GM12878 (cell line): Measurements from ENCODE around the gene ANO8. TPM values are rescaled to one million over a fixed set of nuclear protein-coding genes. Genes with fewer than 3 reads are reported as not detected.

Source experiments
- ATAC-seq: fragments of 200-7000 bp; cut with Tn5 transposase; 3 replicates; pipeline ENCODE4 v1.9.1; 2020; ENCODE audit warnings: mild to moderate bottlenecking, moderate library complexity
- BruUV-seq: library from RNA; stranded (reverse); fragments of 400-500 nt; replicated peaks from 2 replicates; lab custom pipeline; 2021; lab: Mats Ljungman, UMichigan
- CTCF ChIA-PET: fragments of 300-600 bp; sonication (Branson Sonifier 250); formaldehyde crosslinking; extraction: SDS; loops from one replicate; lab custom pipeline; 2021; ENCODE audit warnings: inconsistent platforms; lab: Yijun Ruan, JAX
- POLR2A ChIA-PET: fragments of 350-600 bp; formaldehyde crosslinking; extraction: SDS; loops from one replicate; lab custom pipeline; 2021; ENCODE audit warnings: inconsistent platforms; lab: Charles Lee
- RAD21 ChIA-PET: fragments of 300-600 bp; sonication (Branson Sonifier 250); formaldehyde crosslinking; loops from one replicate; lab custom pipeline; 2023; ENCODE audit warnings: antibody characterized with exemption; ENCODE audit not compliant: unreplicated experiment; lab: Charles Lee
- SMC1A ChIA-PET: fragments of 300-600 bp; sonication (Branson Sonifier 250); formaldehyde crosslinking; loops from one replicate; lab custom pipeline; 2023; ENCODE audit not compliant: unreplicated experiment, uncharacterized antibody; lab: Charles Lee
- DNase-seq: peaks from one replicate; pipeline ENCODE4 v3.0.0-alpha.2; 2011; ENCODE audit warnings: low read depth, low spot score
- FAIRE-seq: peaks from 3 replicates; lab custom pipeline; 2011; peaks lifted over from hg19 to GRCh38; lab: Jason Lieb, UNC
- H2AFZ ChIP-seq: 2 replicates; pipeline ENCODE4 v1.6.0; 2011; ENCODE audit warnings: low read depth, low read length, control low read depth; ENCODE audit not compliant: control insufficient read depth
- H3K27ac ChIP-seq: 2 replicates; pipeline ENCODE4 v1.5.1; 2011; ENCODE audit warnings: control low read depth; ENCODE audit not compliant: control insufficient read depth, insufficient read depth
- H3K27me3 ChIP-seq, 2 experiments: replicated peaks in 1 of 2; 2 replicates each; pipeline versions ENCODE4 v1.6.0 to v1.6.1; 2011; ENCODE audit warnings: low read length in 1 of 2; ENCODE audit not compliant: control insufficient read depth in 2 of 2, insufficient read depth in 2 of 2
- H3K36me3 ChIP-seq, 2 experiments: 2 replicates each; pipeline ENCODE4 v1.5.1; 2011; ENCODE audit warnings: low read length in 1 of 2; ENCODE audit not compliant: control insufficient read depth in 2 of 2, insufficient read depth in 2 of 2
- H3K4me1 ChIP-seq: 2 replicates; pipeline ENCODE4 v1.6.1; 2011; ENCODE audit warnings: mild to moderate bottlenecking, low read length, moderate library complexity, mixed read lengths; ENCODE audit not compliant: control insufficient read depth, insufficient read depth
- H3K4me2 ChIP-seq: 2 replicates; pipeline ENCODE4 v1.6.0; 2011; ENCODE audit warnings: control low read depth; ENCODE audit not compliant: control insufficient read depth, insufficient read depth
- H3K4me3 ChIP-seq: fragments of 200-600 bp; sonication (generic); 2 replicates; pipeline ENCODE4 v1.5.1; 2016
- H3K79me2 ChIP-seq: 2 replicates; pipeline ENCODE4 v1.6.0; 2011; ENCODE audit warnings: low read length; ENCODE audit not compliant: control insufficient read depth, insufficient read depth
- H3K9ac ChIP-seq: 2 replicates; pipeline ENCODE4 v1.8.0; 2011; ENCODE audit warnings: low read length, control low read depth, mixed read lengths; ENCODE audit not compliant: control insufficient read depth, insufficient read depth
- H3K9me3 ChIP-seq: replicated peaks from 3 replicates; pipeline ENCODE4 v1.5.1; 2011; ENCODE audit warnings: mild to moderate bottlenecking, low read length; ENCODE audit not compliant: control insufficient read depth, insufficient read depth
- H4K20me1 ChIP-seq: 2 replicates; pipeline ENCODE4 v1.6.0; 2011; ENCODE audit not compliant: control insufficient read depth, insufficient read depth
- BCLAF1 ChIP-seq: fragments of 450-650 bp; IDR thresholded peaks from 2 replicates; pipeline ENCODE4 v1.6.1; 2017; ENCODE audit warnings: antibody characterized with exemption, mild to moderate bottlenecking, moderate library complexity
- CHD1 ChIP-seq: IDR thresholded peaks from 2 replicates; pipeline ENCODE4 v1.6.1; 2012; ENCODE audit warnings: low read depth, low read length, improper control_type of control experiment
- CTCF ChIP-seq, 3 experiments: IDR thresholded peaks in 2 of 3; conservative IDR thresholded peaks in 1 of 3; 2 replicates each; pipeline ENCODE4 v1.5.1; 2011; ENCODE audit warnings: low read depth in 3 of 3, low read length in 3 of 3, mild to moderate bottlenecking in 3 of 3, control low read depth in 2 of 3, moderate library complexity in 2 of 3, inconsistent platforms in 1 of 3, mixed read lengths in 1 of 3; ENCODE audit not compliant: control insufficient read depth in 2 of 3, insufficient read depth in 1 of 3; ENCODE audit errors: extremely low read depth in 1 of 3
- E2F8 ChIP-seq: fragments of 450-650 bp; IDR thresholded peaks from 2 replicates; pipeline ENCODE4 v1.6.1; 2018; ENCODE audit warnings: mild to moderate bottlenecking, low read depth, moderate library complexity; ENCODE audit not compliant: partially characterized antibody
- FOXK2 ChIP-seq: fragments of 450-650 bp; IDR thresholded peaks from 2 replicates; pipeline ENCODE4 v1.6.1; 2017; ENCODE audit warnings: mild to moderate bottlenecking, moderate library complexity
- MAX ChIP-seq: IDR thresholded peaks from 2 replicates; pipeline ENCODE4 v1.6.1; 2012; ENCODE audit warnings: low read depth, low read length, improper control_type of control experiment
- NR2F1 ChIP-seq: fragments of 450-650 bp; conservative IDR thresholded peaks from 2 replicates; pipeline ENCODE4 v1.6.1; 2017; ENCODE audit warnings: mild to moderate bottlenecking
- PKNOX1 ChIP-seq: fragments of 450-650 bp; IDR thresholded peaks from 2 replicates; pipeline ENCODE4 v1.6.1; 2016; ENCODE audit warnings: mild to moderate bottlenecking
- POLR2AphosphoS2 ChIP-seq: IDR thresholded peaks from 2 replicates; pipeline ENCODE4 v1.6.1; 2011; ENCODE audit warnings: low read depth, mild to moderate bottlenecking, low read length, improper control_type of control experiment, moderate library complexity
- SKIL ChIP-seq: fragments of 450-650 bp; IDR thresholded peaks from 2 replicates; pipeline ENCODE4 v1.6.1; 2017; ENCODE audit warnings: mild to moderate bottlenecking, low read depth, inconsistent platforms; ENCODE audit not compliant: poor library complexity, severe bottlenecking
- WGBS: methylation state at CpG from one replicate; pipeline ENCODE4 v1.1.6; 2016; ENCODE audit warnings: low lambda C conversion rate; ENCODE audit not compliant: insufficient replicate concordance, insufficient coverage; ENCODE audit errors: missing lambda C conversion rate; 5-methylcytosine and 5-hydroxymethylcytosine counted together
- in situ Hi-C: fragments of 300-500 bp; cut with MboI; formaldehyde crosslinking; loops from 9 replicates; pipeline ENCODE4 v1.14.3; 2018; ENCODE audit warnings: mixed read lengths
- intact Hi-C: fragments of 100-400 bp; cut with micrococcal nuclease; formaldehyde crosslinking; loops from one replicate; pipeline ENCODE4 v1.14.2; 2022; ENCODE audit not compliant: unreplicated experiment
- polyA plus RNA-seq, 11 experiments: library from polyadenylated mRNA; depleted of rRNA in 4 of 11; unstranded in 6 of 11; stranded (reverse) in 5 of 11; fragments of >200 nt; fragmentation: Nextera tagmentation in 4 of 11; fragmentation: Illumina TruSeq in 1 of 11; extraction: Ambion mirVana in 4 of 11; extraction: Trizol in 1 of 11; gene quantifications; 1 replicate in 1 of 11; 2 replicates in 10 of 11; pipeline versions ENCODE4 v1.2.1 to v1.2.3, GENCODE V29; 2011 to 2016; ENCODE audit warnings: inconsistent platforms in 2 of 11, missing spikeins in 2 of 11, low read depth in 1 of 11
- total RNA-seq, 4 experiments: library from RNA; depleted of rRNA in 3 of 4; stranded (reverse); fragments of >200 nt in 3 of 4; fragmentation: Illumina TruSeq in 1 of 4; extraction: Trizol in 1 of 4; gene quantifications; 2 replicates each; pipeline versions ENCODE4 v1.2.1 to v1.2.3, GENCODE V29; 2013 to 2021

Gene ANO8
- total and polyA plus RNA-seq, 10 of the 15 experiments (the other 5 are each of a cell fraction or from before 2014, with no cell fraction given), result 0.04 to 6.7 (median 1.1) TPM

GRCh38 chr19:17376935-17377600 is 42.4 kb upstream of the ANO8 start, which contains the start of gene PLVAP:
TSS of gene PLVAP (minus strand) at chr19:17377342. CDS start at chr19:17377288, 54 bp downstream.
- 70% methylated on average over 37 of the region's 39 CpGs for WGBS
- Histone ChIP-seq H2AFZ (no peak within 1 kb of the TSS), H3K4me3 (no peak within 1 kb of the TSS), H3K79me2 (no peaks in the 10 kb centered on the region), H3K9me3 (no peaks in the 10 kb centered on the region; the same call in 2 of the 3 replicates), H3K36me3 (no peaks in the 10 kb centered on the region), H3K4me1 (peaks cover 11% of the 10 kb centered on the region), H3K27ac (no peak within 1 kb of the TSS), H3K9ac (no peak within 1 kb of the TSS), H3K27me3 (no peaks in the 10 kb centered on the region), H3K4me2 (no peak within 1 kb of the TSS), H4K20me1 (no peaks in the 10 kb centered on the region)
- in situ Hi-C loops (no loop called here), intact Hi-C loops (no loop called here)
- SMC1A ChIA-PET, result interaction anchor here (1.2 kb wide), 1 partner anchor 21 kb away, joined by 3 read pairs; no protein-coding TSS in a partner anchor
- RAD21 ChIA-PET, result interaction anchor here (0.8 kb wide), 1 partner anchor 28 kb away, joined by 3 read pairs; no protein-coding TSS in a partner anchor
- no peak for FAIRE-seq
- POLR2A ChIA-PET, result interaction anchor here (0.5 to 0.7 kb wide), 2 partner anchors 18 to 53 kb away, joined by 4 to 5 read pairs; no protein-coding TSS in a partner anchor
- DNase-seq, result no peak
- CTCF ChIA-PET, result interaction anchor here (2.4 kb wide), 1 partner anchor 14 kb away, joined by 7 read pairs; no protein-coding TSS in a partner anchor
- ATAC-seq, result no peak
- no TSS peak for BruUV-seq
- TF ChIP-seq POLR2AphosphoS2, result no peak
- TF ChIP-seq CHD1, result no peak
- no peak for TF ChIP-seq PKNOX1
- TF ChIP-seq CTCF (IDR thresholded peaks at IDR 0.05 in 2 of 3, conservative IDR thresholded peaks at IDR 0.05 in 1 of 3; ENCODE audit: control insufficient read depth in 2 of 3, extremely low read depth in 1 of 3, insufficient read depth in 1 of 3, low read depth in 3 of 3, low read length in 3 of 3), result no peak
- TF ChIP-seq BCLAF1, result no peak
- TF ChIP-seq E2F8, result no peak
- no peak for TF ChIP-seq NR2F1
- TF ChIP-seq FOXK2, result no peak
- TF ChIP-seq MAX, result no peak
- no peak for TF ChIP-seq SKIL
